Neural progenitor cell (in vitro differentiated cells): ENCODE measurements around the gene IARS2.

Experiments
- EZH2 ChIP-seq: fragments of 200-600 bp; sonication (generic); IDR thresholded peaks from 2 replicates; pipeline ENCODE4 v1.6.1; 2017; ENCODE audit warnings: antibody characterized with exemption, mild to moderate bottlenecking, moderate library complexity
- EZH2phosphoT487 ChIP-seq: fragments of 200-600 bp; sonication (generic); IDR thresholded peaks from 2 replicates; pipeline ENCODE4 v1.6.1; 2017; ENCODE audit warnings: antibody characterized with exemption
- TF ChIP-seq, protein P1 (sequence below): fragments of 200-600 bp; sonication (generic); IDR thresholded peaks from 2 replicates; pipeline ENCODE4 v1.5.1; 2017; ENCODE audit warnings: antibody characterized with exemption, mild to moderate bottlenecking

DNA sequence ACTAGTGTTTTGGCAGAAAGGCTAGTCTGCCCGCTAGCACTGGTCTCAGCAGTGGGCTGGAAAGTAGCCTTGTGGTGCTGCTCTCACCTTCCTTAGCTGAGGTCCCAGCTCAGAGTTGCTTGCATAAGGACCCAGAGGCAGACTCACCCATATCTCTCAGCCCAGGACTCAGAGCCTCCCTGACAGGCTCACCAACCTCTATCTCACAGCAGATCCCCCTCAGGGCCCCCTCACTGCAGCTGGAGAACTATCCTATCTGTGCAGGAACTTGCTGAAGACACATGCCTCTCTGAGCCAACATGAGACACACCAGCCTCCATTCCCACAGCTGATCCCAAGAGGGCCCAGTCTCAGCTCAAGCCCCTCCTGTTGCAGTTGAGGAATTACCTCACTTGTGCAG lies 82.6 kb downstream of the IARS2 start:
- TF ChIP-seq, protein P1, sequence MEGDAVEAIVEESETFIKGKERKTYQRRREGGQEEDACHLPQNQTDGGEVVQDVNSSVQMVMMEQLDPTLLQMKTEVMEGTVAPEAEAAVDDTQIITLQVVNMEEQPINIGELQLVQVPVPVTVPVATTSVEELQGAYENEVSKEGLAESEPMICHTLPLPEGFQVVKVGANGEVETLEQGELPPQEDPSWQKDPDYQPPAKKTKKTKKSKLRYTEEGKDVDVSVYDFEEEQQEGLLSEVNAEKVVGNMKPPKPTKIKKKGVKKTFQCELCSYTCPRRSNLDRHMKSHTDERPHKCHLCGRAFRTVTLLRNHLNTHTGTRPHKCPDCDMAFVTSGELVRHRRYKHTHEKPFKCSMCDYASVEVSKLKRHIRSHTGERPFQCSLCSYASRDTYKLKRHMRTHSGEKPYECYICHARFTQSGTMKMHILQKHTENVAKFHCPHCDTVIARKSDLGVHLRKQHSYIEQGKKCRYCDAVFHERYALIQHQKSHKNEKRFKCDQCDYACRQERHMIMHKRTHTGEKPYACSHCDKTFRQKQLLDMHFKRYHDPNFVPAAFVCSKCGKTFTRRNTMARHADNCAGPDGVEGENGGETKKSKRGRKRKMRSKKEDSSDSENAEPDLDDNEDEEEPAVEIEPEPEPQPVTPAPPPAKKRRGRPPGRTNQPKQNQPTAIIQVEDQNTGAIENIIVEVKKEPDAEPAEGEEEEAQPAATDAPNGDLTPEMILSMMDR: no peak
- TF ChIP-seq EZH2phosphoT487 (no peak), EZH2 (no peak)
